ENCODE measurements around the gene MEX3A. TPM values are rescaled to one million over a fixed set of nuclear protein-coding genes. Genes with fewer than 3 reads are reported as not detected.

Gene MEX3A
- polyA plus RNA-seq, 2 of the 4 experiments (the other 2 are of a cell fraction): 1.8 to 4.9 TPM

- 0 out of 2 replicates have a peak, but pooled peaks have one; percentile 5 for TF ChIP-seq TFCP2L1 (CRISPR knock-in tag; IDR thresholded peaks at IDR 0.05)
- TF ChIP-seq RCOR1 (IDR thresholded peaks at IDR 0.05; ENCODE audit: low read depth, low read length): no peak
- TF ChIP-seq HOXA7 (CRISPR knock-in tag; IDR thresholded peaks at IDR 0.05): 0 out of 2 replicates have a peak, but pooled peaks have one; percentile 50
- TF ChIP-seq CTCF (IDR thresholded peaks at IDR 0.05): no peak
- no peak for TF ChIP-seq POLR2A (IDR thresholded peaks at IDR 0.05; ENCODE audit: low read length)
- no peak for TF ChIP-seq HEYL (CRISPR knock-in tag; IDR thresholded peaks at IDR 0.05)
- no peak for TF ChIP-seq E2F6 (IDR thresholded peaks at IDR 0.05; ENCODE audit: borderline replicate concordance, low read depth)
- 0 out of 5 replicates have a peak, but pooled peaks of 1 of the 2 experiments have one; percentile 27 for TF ChIP-seq EP300 (IDR thresholded peaks at IDR 0.05)
- peak; percentile 10; the same call in 1 of the 2 replicates for TF ChIP-seq TP53 (CRISPR knock-in tag; IDR thresholded peaks at IDR 0.05)
These were observed 44.6 kb upstream of the MEX3A start (continued) for GRCh38 chr1:156126630-156127534.

GRCh38 chr1:156126043-156126629 lies 43.9 kb upstream of the MEX3A start:
- Histone ChIP-seq H3K4me2 (peak overlapping the region; percentile 91), H3K9me3 (no peaks in the 10 kb centered on the region), H3K4me1 (peaks cover 93% of the 10 kb centered on the region), H3K4me3 (peak overlapping the region; percentile 22), H3K27ac (peak overlapping the region; percentile 95 to 98)
- ChIA-PET POLR2A (interaction anchor here (0.7 to 6.1 kb wide), 7 partner anchors 11 to 99 kb away, joined by 3 to 108 read pairs (median 8); partner anchors contain the start of genes LMNA and MEX3A), CTCF (interaction anchor here (1.3 to 54.8 kb wide), 9 partner anchors 8 to 104 kb away, joined by 3 to 2239 read pairs (median 5); partner anchors contain the start of genes BGLAP, LMNA and MEX3A)
- 4% methylated on average over 11 of the region's 11 CpGs for WGBS (ENCODE audit: missing lambda C conversion rate)
- peak; percentile 72 to 96 for DNase-seq (ENCODE audit: low read depth in 1 of 2, low spot score in 1 of 2)
- no peak for FAIRE-seq
- ATAC-seq: peak; percentile 52 to 57
- TF ChIP-seq SMC3 (IDR thresholded peaks at IDR 0.05): no peak
- TF ChIP-seq MYC (IDR thresholded peaks at IDR 0.05; ENCODE audit: borderline replicate concordance, low read length): no peak
- TF ChIP-seq RFX5 (IDR thresholded peaks at IDR 0.05): 0 out of 2 replicates have a peak, but pooled peaks have one; percentile 30
- peak; percentile 64 for TF ChIP-seq CTCF (IDR thresholded peaks at IDR 0.05)
- TF ChIP-seq GATA3 (IDR thresholded peaks at IDR 0.05; ENCODE audit: borderline replicate concordance): peak; percentile 63; the same call in 1 of the 2 replicates
- TF ChIP-seq CHD2 (IDR thresholded peaks at IDR 0.05; ENCODE audit: low read length, partially characterized antibody): no peak
- no peak for TF ChIP-seq RNF2 (IDR thresholded peaks at IDR 0.05; ENCODE audit: borderline replicate concordance, low read depth)
- peak; percentile 52; the same call in 1 of the 2 replicates for TF ChIP-seq PBX3 (IDR thresholded peaks at IDR 0.05)
- TF ChIP-seq USF2 (IDR thresholded peaks at IDR 0.05): no peak
- TF ChIP-seq FOSL2 (IDR thresholded peaks at IDR 0.05): 0 out of 2 replicates have a peak, but pooled peaks have one; percentile 68
- peak; percentile 96 for TF ChIP-seq FOSL2 (CRISPR knock-in tag; IDR thresholded peaks at IDR 0.05)
- peak; percentile 63; the same call in 1 of the 2 replicates for TF ChIP-seq ATOH8 (CRISPR knock-in tag; IDR thresholded peaks at IDR 0.05; ENCODE audit: low read depth)
- TF ChIP-seq POLR2AphosphoS2 (conservative IDR thresholded peaks at IDR 0.05; ENCODE audit: low read length): no peak; the same call in 1 of the 2 replicates
- no peak for TF ChIP-seq HMGXB4 (CRISPR knock-in tag; IDR thresholded peaks at IDR 0.05; ENCODE audit: borderline replicate concordance)
- TF ChIP-seq MAZ (IDR thresholded peaks at IDR 0.05; ENCODE audit: borderline replicate concordance, low read depth, low read length): no peak
- TF ChIP-seq JUNB (IDR thresholded peaks at IDR 0.05): peak; percentile 58; the same call in 1 of the 2 replicates
- peak; percentile 45; the same call in 1 of the 2 replicates for TF ChIP-seq RARB (CRISPR knock-in tag; IDR thresholded peaks at IDR 0.05)
- no peak for TF ChIP-seq FOXS1 (CRISPR knock-in tag; IDR thresholded peaks at IDR 0.05)
- no peak for TF ChIP-seq TP53 (CRISPR knock-in tag; IDR thresholded peaks at IDR 0.05)

Data from A549 (cell line).